Measurements from ENCODE around the gene ALPK3.
A peak's percentile ranks its signal among the peaks of the same experiment; 100 is the strongest.

ALPK3 gene

GRCh38 chr15:84814916-84815315 is 2.2 kb upstream of the ALPK3 start:
- Histone ChIP-seq H3K4me1 (ENCODE audit: control insufficient read depth, low read depth, low read length) (peaks cover 24% of the 10 kb centered on the region), H3K79me1 (ENCODE audit: low read length) (peaks cover 8% of the 10 kb centered on the region), H3K18ac (ENCODE audit: low read length) (no peak overlapping the region), H2BK120ac (ENCODE audit: low read depth, low read length) (no peak overlapping the region), H3K4me2 (ENCODE audit: low read length) (no peak overlapping the region), H4K5ac (ENCODE audit: low read length) (no peak overlapping the region), H3K4ac (ENCODE audit: low read depth, low read length) (no peak overlapping the region), H3K79me2 (ENCODE audit: control insufficient read depth, insufficient read depth, low read length) (peaks cover 11% of the 10 kb centered on the region), H3K36me3 (ENCODE audit: control insufficient read depth, insufficient read depth, low read length) (no peaks in the 10 kb centered on the region), H2AK5ac (ENCODE audit: low read length) (no peak overlapping the region), H3K27ac (ENCODE audit: low read depth, low read length) (no peak overlapping the region), H3K4me3 (ENCODE audit: low read length) (no peak overlapping the region), H3K27me3 (ENCODE audit: insufficient read depth, low read length, poor library complexity) (no peaks in the 10 kb centered on the region), H2BK5ac (ENCODE audit: low read length) (no peak overlapping the region), H2BK15ac (replicated peaks; ENCODE audit: low read depth) (no peak overlapping the region), H3K9ac (ENCODE audit: low read length) (no peak overlapping the region), H4K8ac (ENCODE audit: low read depth, low read length) (no peak overlapping the region), H3K56ac (ENCODE audit: low read length) (no peak overlapping the region), H3K23ac (ENCODE audit: low read length) (no peak overlapping the region)
- no peak for DNase-seq
- WGBS (ENCODE audit: extremely low coverage, insufficient coverage, low lambda C conversion rate), result no CpG with 5 or more reads among the region's 10 CpGs

- peak overlapping the region; percentile 90 for H3K4me2 ChIP-seq (ENCODE audit: low read length)
- peaks cover 17% of the 10 kb centered on the region for H3K79me2 ChIP-seq (ENCODE audit: control insufficient read depth, insufficient read depth, low read length)
- peak; percentile 98 for DNase-seq
- peaks cover 19% of the 10 kb centered on the region for H3K79me1 ChIP-seq (ENCODE audit: low read length)
- H2AK5ac ChIP-seq (ENCODE audit: low read length), result peak overlapping the region; percentile 99
- H3K9ac ChIP-seq (ENCODE audit: low read length), result peak overlapping the region; percentile 84
- H2BK5ac ChIP-seq (ENCODE audit: low read length), result peak overlapping the region; percentile 99
- H3K27me3 ChIP-seq (ENCODE audit: insufficient read depth, low read length, poor library complexity), result no peaks in the 10 kb centered on the region
- peak overlapping the region; percentile 28 for H3K4me3 ChIP-seq (ENCODE audit: low read length)
- H4K8ac ChIP-seq (ENCODE audit: low read depth, low read length), result peak overlapping the region; percentile 29
- no CpG with 5 or more reads among the region's 27 CpGs for WGBS (ENCODE audit: extremely low coverage, insufficient coverage, low lambda C conversion rate)
- peak overlapping the region; percentile 18 for H2BK120ac ChIP-seq (ENCODE audit: low read depth, low read length)
- H4K5ac ChIP-seq (ENCODE audit: low read length), result peak overlapping the region; percentile 97
- peak overlapping the region; percentile 98 for H3K56ac ChIP-seq (ENCODE audit: low read length)
- peak overlapping the region; percentile 85 for H3K18ac ChIP-seq (ENCODE audit: low read length)
- H3K36me3 ChIP-seq (ENCODE audit: control insufficient read depth, insufficient read depth, low read length), result no peaks in the 10 kb centered on the region
- peak overlapping the region; percentile 96 for H3K4ac ChIP-seq (ENCODE audit: low read depth, low read length)
- H3K27ac ChIP-seq (ENCODE audit: low read depth, low read length), result peak overlapping the region; percentile 99
- H3K4me1 ChIP-seq (ENCODE audit: control insufficient read depth, low read depth, low read length), result peaks cover 24% of the 10 kb centered on the region
- no peak overlapping the region for H3K23ac ChIP-seq (ENCODE audit: low read length)
- no peak overlapping the region for H2BK15ac ChIP-seq (replicated peaks; ENCODE audit: low read depth)
Measured at GRCh38 chr15:84817466-84818081, 418 bp downstream of the ALPK3 start.

DNA sequence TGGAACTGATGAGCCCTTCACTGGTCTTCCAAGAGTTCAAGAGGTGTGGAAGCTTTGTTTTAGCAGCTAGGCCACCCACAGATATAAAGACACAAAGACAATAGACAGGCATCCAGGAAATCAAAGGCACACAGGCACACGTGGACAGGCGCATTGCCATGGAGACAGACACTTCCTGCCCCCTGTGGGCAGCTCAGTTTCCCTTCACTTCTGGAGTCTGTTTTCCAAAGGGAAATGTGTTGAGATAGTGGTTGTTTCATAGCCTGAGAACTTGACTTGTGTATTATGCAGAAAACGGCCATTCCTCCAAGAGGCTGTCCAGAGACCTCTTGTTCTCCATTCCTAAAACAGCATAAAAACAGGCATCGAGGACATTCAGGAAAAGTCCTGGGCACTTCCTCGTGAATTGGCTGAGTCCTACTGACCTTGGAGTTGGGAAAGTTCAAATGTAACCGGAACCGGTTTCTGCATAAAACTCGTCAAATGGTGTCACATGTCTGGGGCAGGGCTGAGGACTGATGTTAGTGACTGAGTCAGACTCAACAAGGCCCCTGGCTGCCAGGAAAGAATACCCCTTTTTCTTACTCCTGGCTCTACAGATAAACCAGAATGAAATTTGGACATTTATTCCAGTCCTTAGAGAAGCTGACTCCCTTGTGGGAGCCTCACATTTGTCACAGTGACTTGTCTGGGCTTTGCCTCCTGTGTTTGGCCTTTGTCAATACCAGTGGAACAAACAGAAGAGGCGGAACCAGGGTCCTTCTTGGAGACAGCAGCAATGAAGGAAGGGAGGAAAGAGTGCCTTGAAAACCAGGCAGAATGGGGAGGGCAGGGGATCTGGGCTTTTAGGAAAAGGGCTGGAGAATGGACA is 1.3 kb downstream of the ALPK3 start:
- Histone ChIP-seq H2AK5ac (ENCODE audit: low read length) (peak overlapping the region; percentile 99), H4K5ac (ENCODE audit: low read length) (peak overlapping the region; percentile 97), H3K27me3 (ENCODE audit: insufficient read depth, low read length, poor library complexity) (no peaks in the 10 kb centered on the region), H3K79me2 (ENCODE audit: control insufficient read depth, insufficient read depth, low read length) (peaks cover 17% of the 10 kb centered on the region), H3K27ac (ENCODE audit: low read depth, low read length) (peak overlapping the region; percentile 99), H3K4me1 (ENCODE audit: control insufficient read depth, low read depth, low read length) (peaks cover 24% of the 10 kb centered on the region), H3K56ac (ENCODE audit: low read length) (peak overlapping the region; percentile 98), H3K18ac (ENCODE audit: low read length) (peak overlapping the region; percentile 85), H3K4ac (ENCODE audit: low read depth, low read length) (peak overlapping the region; percentile 96), H4K8ac (ENCODE audit: low read depth, low read length) (no peak overlapping the region), H3K79me1 (ENCODE audit: low read length) (peaks cover 19% of the 10 kb centered on the region), H2BK120ac (ENCODE audit: low read depth, low read length) (peak overlapping the region; percentile 49), H3K9ac (ENCODE audit: low read length) (peak overlapping the region; percentile 84), H3K4me3 (ENCODE audit: low read length) (peak overlapping the region; percentile 28), H3K36me3 (ENCODE audit: control insufficient read depth, insufficient read depth, low read length) (no peaks in the 10 kb centered on the region), H3K4me2 (ENCODE audit: low read length) (peak overlapping the region; percentile 90), H3K23ac (ENCODE audit: low read length) (peak overlapping the region; percentile 7), H2BK15ac (replicated peaks; ENCODE audit: low read depth) (no peak overlapping the region), H2BK5ac (ENCODE audit: low read length) (peak overlapping the region; percentile 99)
- DNase-seq, result peak; percentile 95
- WGBS (ENCODE audit: extremely low coverage, insufficient coverage, low lambda C conversion rate), result no CpG with 5 or more reads among the region's 9 CpGs

DNA sequence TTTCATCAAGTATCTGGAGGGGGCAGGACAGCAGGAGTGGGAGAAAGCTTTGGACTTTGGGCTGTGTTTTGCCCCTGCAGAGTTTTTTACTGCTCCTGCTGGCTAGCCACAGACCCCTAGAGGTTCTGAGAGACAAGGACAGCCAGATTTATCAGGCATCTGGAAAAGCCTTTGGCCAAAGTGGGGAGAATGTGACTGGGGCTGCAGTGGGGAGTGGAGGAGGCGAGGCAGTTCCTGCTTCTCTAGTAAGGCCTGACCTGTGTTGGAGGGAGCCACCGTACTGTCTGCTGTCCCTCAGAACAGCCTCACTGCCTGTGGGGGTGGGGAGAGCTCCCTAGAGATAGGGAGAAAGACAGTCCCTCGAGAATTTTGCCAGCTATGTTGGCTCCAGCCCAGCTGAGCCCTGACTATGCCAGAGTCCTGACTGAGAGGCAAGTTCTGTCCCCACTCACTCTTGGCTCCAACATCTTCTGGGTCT is 2.2 kb downstream of the ALPK3 start:
- H4K8ac ChIP-seq (ENCODE audit: low read depth, low read length), result no peak overlapping the region
- DNase-seq, result peak; percentile 81
- H3K79me1 ChIP-seq (ENCODE audit: low read length), result peaks cover 19% of the 10 kb centered on the region
- peak overlapping the region; percentile 96 for H3K4ac ChIP-seq (ENCODE audit: low read depth, low read length)
- H3K23ac ChIP-seq (ENCODE audit: low read length), result peak overlapping the region; percentile 17
- peak overlapping the region; percentile 96 for H2AK5ac ChIP-seq (ENCODE audit: low read length)
- H3K56ac ChIP-seq (ENCODE audit: low read length), result peak overlapping the region; percentile 98
- peak overlapping the region; percentile 90 for H3K4me2 ChIP-seq (ENCODE audit: low read length)
- H3K27ac ChIP-seq (ENCODE audit: low read depth, low read length), result peak overlapping the region; percentile 99
- no CpG with 5 or more reads among the region's 3 CpGs for WGBS (ENCODE audit: extremely low coverage, insufficient coverage, low lambda C conversion rate)
- no peak overlapping the region for H3K4me3 ChIP-seq (ENCODE audit: low read length)
- peaks cover 24% of the 10 kb centered on the region for H3K4me1 ChIP-seq (ENCODE audit: control insufficient read depth, low read depth, low read length)
- H4K5ac ChIP-seq (ENCODE audit: low read length), result no peak overlapping the region
- no peak overlapping the region for H2BK15ac ChIP-seq (replicated peaks; ENCODE audit: low read depth)
- H3K36me3 ChIP-seq (ENCODE audit: control insufficient read depth, insufficient read depth, low read length), result peaks cover 2% of the 10 kb centered on the region
- H3K9ac ChIP-seq (ENCODE audit: low read length), result peak overlapping the region; percentile 84
- H2BK5ac ChIP-seq (ENCODE audit: low read length), result peak overlapping the region; percentile 81
- peaks cover 17% of the 10 kb centered on the region for H3K79me2 ChIP-seq (ENCODE audit: control insufficient read depth, insufficient read depth, low read length)
- peak overlapping the region; percentile 85 for H3K18ac ChIP-seq (ENCODE audit: low read length)
- no peaks in the 10 kb centered on the region for H3K27me3 ChIP-seq (ENCODE audit: insufficient read depth, low read length, poor library complexity)
- H2BK120ac ChIP-seq (ENCODE audit: low read depth, low read length), result peak overlapping the region; percentile 49

DNA sequence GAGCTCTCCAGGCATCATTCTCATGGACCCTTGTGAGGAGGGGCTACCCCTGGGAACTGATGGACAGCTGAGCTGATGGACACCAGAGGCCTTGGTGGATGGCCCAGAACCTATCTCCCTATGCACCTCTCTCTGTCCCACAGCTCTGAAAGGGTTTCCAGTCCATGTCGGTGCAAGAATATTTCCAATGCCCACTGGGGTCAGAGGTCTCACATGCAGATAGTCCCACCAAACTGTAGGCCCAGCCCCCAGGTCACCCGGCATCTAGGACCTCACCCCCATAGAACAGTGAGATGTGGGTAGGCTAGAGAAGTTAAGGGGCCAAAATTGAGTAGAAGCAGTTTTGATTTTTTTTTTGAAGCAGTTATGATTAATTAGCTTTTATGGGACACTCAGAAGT is 2.6 kb downstream of the ALPK3 start:
- no peaks in the 10 kb centered on the region for H3K27me3 ChIP-seq (ENCODE audit: insufficient read depth, low read length, poor library complexity)
- H4K5ac ChIP-seq (ENCODE audit: low read length), result no peak overlapping the region
- peak overlapping the region; percentile 81 for H2BK5ac ChIP-seq (ENCODE audit: low read length)
- peaks cover 19% of the 10 kb centered on the region for H3K79me1 ChIP-seq (ENCODE audit: low read length)
- peaks cover 2% of the 10 kb centered on the region for H3K36me3 ChIP-seq (ENCODE audit: control insufficient read depth, insufficient read depth, low read length)
- peaks cover 17% of the 10 kb centered on the region for H3K79me2 ChIP-seq (ENCODE audit: control insufficient read depth, insufficient read depth, low read length)
- H3K9ac ChIP-seq (ENCODE audit: low read length), result peak overlapping the region; percentile 84
- DNase-seq, result no peak
- H4K8ac ChIP-seq (ENCODE audit: low read depth, low read length), result no peak overlapping the region
- H3K4ac ChIP-seq (ENCODE audit: low read depth, low read length), result peak overlapping the region; percentile 96
- peak overlapping the region; percentile 85 for H3K18ac ChIP-seq (ENCODE audit: low read length)
- H2BK120ac ChIP-seq (ENCODE audit: low read depth, low read length), result no peak overlapping the region
- H3K4me2 ChIP-seq (ENCODE audit: low read length), result peak overlapping the region; percentile 90
- H3K56ac ChIP-seq (ENCODE audit: low read length), result peak overlapping the region; percentile 98
- H3K23ac ChIP-seq (ENCODE audit: low read length), result peak overlapping the region; percentile 17
- no peak overlapping the region for H2BK15ac ChIP-seq (replicated peaks; ENCODE audit: low read depth)
- peak overlapping the region; percentile 99 for H3K27ac ChIP-seq (ENCODE audit: low read depth, low read length)
- peak overlapping the region; percentile 96 for H2AK5ac ChIP-seq (ENCODE audit: low read length)
- H3K4me1 ChIP-seq (ENCODE audit: control insufficient read depth, low read depth, low read length), result peaks cover 24% of the 10 kb centered on the region
- no CpG with 5 or more reads among the region's 2 CpGs for WGBS (ENCODE audit: extremely low coverage, insufficient coverage, low lambda C conversion rate)
- H3K4me3 ChIP-seq (ENCODE audit: low read length), result no peak overlapping the region
